Measurements from ENCODE around the gene CAMKV. TPM values are rescaled to one million over a fixed set of nuclear protein-coding genes. Genes with fewer than 3 reads are reported as not detected.
"Not testable (repeated sequence)": the region's sequence is repeated elsewhere in the genome, so short reads cannot be mapped to it uniquely, and the experiment has no call there.

Gene CAMKV
- total RNA-seq, 1 experiment from 2014 or later = 0.10 TPM

GRCh38 chr3:49826016-49826415, 43.7 kb downstream of the CAMKV start:
- DNase-seq (ENCODE audit: low read depth, low spot score) (no peak), ATAC-seq (no peak)
- H3K4me1 ChIP-seq (ENCODE audit: control insufficient read depth in 1 of 2, insufficient read depth in 2 of 2, low read length in 2 of 2) = no peaks in the 10 kb centered on the region
- TF ChIP-seq CTCF (IDR thresholded peaks at IDR 0.05 in 2 of 3, conservative IDR thresholded peaks at IDR 0.05 in 1 of 3; ENCODE audit: borderline replicate concordance in 1 of 3, insufficient read depth in 1 of 3, low read depth in 2 of 3, low read length in 2 of 3) (no peak), FOSL1 (IDR thresholded peaks at IDR 0.05; ENCODE audit: low read depth) (no peak)
- no peaks in the 10 kb centered on the region for H3K9me2 ChIP-seq (ENCODE audit: insufficient read depth)
- ChIA-PET POLR2A (no interaction called here), RAD21 (ENCODE audit: low non-redundant PET in 1 of 2, low total read pairs in 2 of 2, uncharacterized antibody in 2 of 2, unreplicated experiment in 2 of 2) (no interaction called here), CTCF (no interaction called here)
- H3K79me2 ChIP-seq (ENCODE audit: insufficient read depth, low read length) = no peaks in the 10 kb centered on the region
- no peaks in the 10 kb centered on the region for H4K20me1 ChIP-seq (ENCODE audit: insufficient read depth)
- BruUV-seq (replicated peaks) = no TSS peak
- no peaks in the 10 kb centered on the region for H3K27me3 ChIP-seq (ENCODE audit: insufficient read depth, low read length)
- no peak overlapping the region for H3K9ac ChIP-seq (ENCODE audit: low read length)
- no peak overlapping the region for H3K4me2 ChIP-seq (ENCODE audit: low read length)
- peaks cover 8 to 11% of the 10 kb centered on the region in 2 experiments; a peak in 3 of 4 replicates for H3K36me3 ChIP-seq (ENCODE audit: control insufficient read depth in 1 of 2, insufficient read depth in 2 of 2, low read length in 2 of 2)
- no peak overlapping the region for H2AFZ ChIP-seq (ENCODE audit: low read depth, low read length, poor library complexity, severe bottlenecking)
- no peak overlapping the region for H3K4me3 ChIP-seq (replicated peaks in 1 of 2; ENCODE audit: low read depth in 1 of 2, low read length in 2 of 2)
- H3K27ac ChIP-seq (ENCODE audit: low read depth, low read length) = no peak overlapping the region
- H3K9me3 ChIP-seq (ENCODE audit: control insufficient read depth in 1 of 2, insufficient read depth in 1 of 2, low read depth in 1 of 2, low read length in 2 of 2) = no peaks in the 10 kb centered on the region
- intact Hi-C loops (cut with micrococcal nuclease) = no loop called here

DNA sequence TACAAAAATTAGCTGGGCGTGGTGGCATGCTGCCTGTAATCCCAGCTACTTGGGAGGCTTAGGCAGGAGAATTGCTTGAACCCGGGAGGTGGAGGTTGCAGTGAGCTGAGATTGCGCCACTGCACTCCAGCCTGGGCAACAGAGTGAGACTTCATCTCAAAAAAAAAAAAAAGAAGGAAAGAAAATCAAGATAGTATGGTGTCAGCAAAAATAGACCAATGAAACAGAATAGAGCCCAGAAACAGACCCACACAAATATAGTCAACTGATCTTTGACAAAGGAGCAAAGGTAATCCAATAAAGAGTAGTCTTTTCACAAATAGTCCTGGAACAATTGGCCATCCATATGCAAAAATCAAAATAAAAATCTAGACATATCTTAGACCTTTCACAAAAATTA, 46.6 kb downstream of the CAMKV start:
- intact Hi-C loops (cut with micrococcal nuclease); POLR2A ChIA-PET; BruUV-seq (replicated peaks); H3K9me2 ChIP-seq (ENCODE audit: insufficient read depth); H4K20me1 ChIP-seq (ENCODE audit: insufficient read depth); ATAC-seq; RAD21 ChIA-PET (ENCODE audit: low non-redundant PET in 1 of 2, low total read pairs in 2 of 2, uncharacterized antibody in 2 of 2, unreplicated experiment in 2 of 2); H3K9ac ChIP-seq (ENCODE audit: low read length); H3K27ac ChIP-seq (ENCODE audit: low read depth, low read length); H3K79me2 ChIP-seq (ENCODE audit: insufficient read depth, low read length); H3K27me3 ChIP-seq (ENCODE audit: insufficient read depth, low read length); H3K36me3 ChIP-seq (ENCODE audit: control insufficient read depth in 1 of 2, insufficient read depth in 2 of 2, low read length in 2 of 2); H3K4me2 ChIP-seq (ENCODE audit: low read length); H3K4me3 ChIP-seq (replicated peaks in 1 of 2; ENCODE audit: low read depth in 1 of 2, low read length in 2 of 2); H3K4me1 ChIP-seq (ENCODE audit: control insufficient read depth in 1 of 2, insufficient read depth in 2 of 2, low read length in 2 of 2); H3K9me3 ChIP-seq (ENCODE audit: control insufficient read depth in 1 of 2, insufficient read depth in 1 of 2, low read depth in 1 of 2, low read length in 2 of 2); H2AFZ ChIP-seq (ENCODE audit: low read depth, low read length, poor library complexity, severe bottlenecking); DNase-seq (ENCODE audit: low read depth, low spot score): not testable (repeated sequence)
- CTCF ChIA-PET = interaction anchor here (0.9 kb wide), 1 partner anchor 20 kb away, joined by 3 read pairs; no protein-coding TSS in a partner anchor
